Suppressor macrophage treated with lipopolysaccharide for 4 hours (primary cell): ENCODE data around the gene PODXL.
"Not testable (repeated sequence)": the region's sequence is repeated elsewhere in the genome, so short reads cannot be mapped to it uniquely, and the experiment has no call there.

ENCODE experiments used
- DNase-seq: peaks from one replicate; pipeline ENCODE4 v3.0.0-alpha.2; 2020

Gene PODXL

DNA sequence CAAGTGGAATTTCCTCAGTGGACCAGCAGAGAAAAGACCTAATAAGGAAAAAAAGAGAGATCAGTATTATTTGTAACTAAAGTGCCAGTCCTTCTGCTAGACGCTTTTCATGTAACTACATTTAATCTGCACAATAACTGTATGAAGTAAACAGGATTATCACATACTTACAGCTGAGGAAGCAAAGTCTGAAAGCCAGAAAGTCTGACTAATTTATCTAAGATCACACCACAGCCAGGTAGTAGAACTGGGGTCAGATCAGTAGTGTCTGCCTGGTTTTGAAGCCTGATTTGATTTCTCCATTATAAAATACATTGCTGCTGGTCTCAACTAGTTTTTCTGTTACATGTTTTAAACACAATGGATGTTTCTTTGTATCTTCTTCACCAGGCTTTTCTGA, 69.2 kb downstream of the PODXL start:
- no peak for DNase-seq

DNA sequence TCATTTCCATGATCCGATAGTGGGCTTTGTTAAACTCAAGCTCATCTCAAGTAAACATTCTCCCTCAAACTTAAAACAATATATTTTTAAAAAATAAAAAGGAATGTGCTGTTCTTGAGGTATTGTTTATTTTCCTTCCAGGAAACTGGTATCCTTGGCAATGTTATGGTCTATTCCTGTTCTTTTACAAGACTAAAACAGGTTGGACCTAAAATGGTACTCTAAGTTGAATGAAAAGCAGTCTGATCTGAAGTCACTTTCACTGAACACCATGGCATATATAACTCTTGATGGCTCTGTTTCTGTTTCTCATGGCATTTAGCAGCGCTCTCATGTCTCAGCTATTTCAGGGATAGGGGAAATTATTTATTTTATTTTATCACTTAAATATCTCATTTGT, 70.1 kb downstream of the PODXL start:
- DNase-seq, result no peak

DNA sequence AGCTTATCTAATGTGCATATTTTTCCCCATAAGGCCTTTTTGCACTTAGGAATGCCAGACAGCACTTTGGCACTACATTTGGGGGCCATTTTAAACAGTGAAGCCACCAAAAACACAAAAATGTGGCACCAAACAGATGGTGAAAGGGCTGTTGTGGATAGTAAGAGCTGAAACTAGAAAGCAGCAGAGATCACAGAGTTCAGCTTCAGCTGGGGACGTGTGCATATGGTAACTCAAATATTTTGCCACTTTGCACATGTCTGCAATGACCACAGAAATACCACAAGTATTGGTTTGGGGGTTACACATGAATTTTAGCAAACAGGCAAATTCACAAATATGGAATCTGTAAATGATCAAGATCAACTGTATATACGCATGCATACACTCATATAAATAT, 72.8 kb downstream of the PODXL start:
- DNase-seq, result no peak

DNA sequence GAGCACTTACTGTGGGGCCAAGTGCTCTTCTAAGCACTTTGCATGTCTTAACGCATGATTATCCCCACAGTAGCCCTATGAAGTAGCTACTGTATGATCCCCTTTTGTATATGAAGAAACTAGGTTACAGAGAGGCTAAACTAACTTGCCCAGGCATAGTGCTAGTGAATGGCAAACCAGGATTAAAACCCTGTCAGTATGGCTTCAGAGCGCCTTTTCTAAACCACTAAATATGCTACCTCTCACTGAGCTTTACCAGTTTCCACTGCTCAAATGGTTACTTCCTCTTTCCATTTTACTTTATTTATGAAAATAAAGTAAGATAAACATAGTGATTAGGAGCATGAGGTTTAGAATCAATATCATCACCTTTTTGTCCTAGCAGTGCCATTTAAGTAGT, 73.6 kb downstream of the PODXL start:
- DNase-seq, result no peak

DNA sequence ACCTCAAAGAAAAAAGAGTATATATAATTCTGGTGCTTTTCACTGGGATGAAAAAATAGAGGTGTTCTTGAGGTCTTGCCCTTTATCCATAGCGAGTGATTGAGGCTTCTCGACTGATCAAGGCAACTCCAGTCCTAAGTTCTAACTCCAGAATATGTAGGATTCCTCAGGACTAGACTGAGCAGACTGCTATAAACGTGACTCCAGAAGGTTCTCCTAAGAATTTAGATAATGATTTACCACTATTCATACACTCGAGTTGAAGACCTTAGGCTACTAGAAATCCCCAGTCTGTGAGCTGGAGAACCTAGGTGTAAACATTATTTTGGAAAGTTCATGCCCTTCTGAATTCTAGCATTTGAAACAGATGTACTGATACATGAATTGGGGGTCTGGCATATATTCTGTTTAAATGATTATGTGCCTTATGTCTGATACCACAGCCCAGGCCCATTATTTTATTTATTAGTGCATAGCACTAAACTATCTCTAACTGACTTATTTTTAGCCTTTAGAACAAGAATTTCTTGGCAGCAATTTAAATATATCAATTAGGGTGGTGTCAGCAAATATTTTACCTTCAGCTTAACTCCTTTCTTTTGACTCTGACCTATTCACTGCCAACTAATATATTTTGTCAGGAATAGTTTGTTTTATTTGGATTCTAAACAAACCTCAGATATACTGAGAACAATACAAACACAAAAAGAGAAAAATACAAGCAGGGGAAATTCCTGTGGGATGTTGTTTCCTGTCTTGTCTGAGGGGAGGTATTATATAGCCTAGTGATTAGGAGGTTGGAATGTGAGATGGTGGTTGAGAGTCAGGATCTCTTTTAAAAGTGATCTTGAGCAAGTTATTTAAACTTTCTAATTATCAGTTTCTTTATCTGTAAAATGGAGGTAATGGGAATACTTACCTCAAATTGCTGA, 75.8 kb downstream of the PODXL start:
- no peak for DNase-seq

DNA sequence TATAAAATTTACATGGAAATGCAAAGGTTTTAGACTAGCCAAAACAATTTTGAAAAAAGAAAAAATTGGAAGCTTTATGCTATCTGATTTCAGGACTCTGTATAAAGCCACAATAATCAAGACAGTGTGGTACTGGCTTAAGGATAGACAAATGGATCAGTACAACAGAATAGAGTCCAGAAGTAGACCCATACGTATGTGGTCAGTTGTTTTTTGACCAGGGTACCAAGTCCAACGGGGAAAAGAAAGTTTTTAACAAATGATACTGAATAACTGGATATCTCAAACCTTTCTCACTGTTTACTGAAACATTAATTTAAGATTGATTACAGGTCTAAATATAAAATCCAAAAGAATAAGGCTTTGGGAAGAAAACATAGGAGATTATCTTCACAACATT, 79.7 kb downstream of the PODXL start:
- DNase-seq, result no peak

DNA sequence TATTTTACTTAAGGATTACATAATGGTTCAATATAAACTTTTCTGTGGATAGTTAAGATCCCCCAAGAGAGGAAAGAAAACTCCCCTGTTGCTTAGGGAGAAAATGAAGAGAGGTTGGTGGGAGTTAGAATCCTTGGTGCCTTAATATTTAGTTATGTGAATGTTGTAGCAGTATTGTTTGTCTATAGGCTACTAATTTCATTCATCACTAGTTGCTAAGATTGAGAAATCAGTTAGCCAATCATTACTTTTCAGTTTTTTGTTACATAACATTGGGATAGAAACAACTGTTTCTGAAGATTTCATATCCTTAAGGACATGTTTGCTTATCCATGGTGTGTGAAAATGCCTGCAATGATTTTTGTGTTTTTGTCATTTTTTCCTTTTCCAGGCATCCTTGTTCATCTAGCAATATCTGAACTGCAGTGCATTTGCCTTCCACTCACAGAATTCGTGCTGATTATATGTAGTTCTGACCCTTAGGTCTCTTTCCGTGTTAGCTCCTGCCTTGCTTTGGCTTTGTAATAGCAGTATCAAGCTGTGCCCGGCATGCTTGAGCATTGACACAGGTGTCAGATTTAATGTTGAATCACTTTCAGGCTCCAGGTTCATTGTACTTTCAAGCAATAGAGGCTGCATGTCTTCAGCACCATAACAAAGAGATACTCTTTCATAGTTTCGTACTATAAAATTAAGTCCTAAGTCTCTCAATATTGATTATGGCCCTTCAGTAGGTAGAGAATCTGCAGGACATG, 85.0 kb downstream of the PODXL start:
- no peak for DNase-seq

DNA sequence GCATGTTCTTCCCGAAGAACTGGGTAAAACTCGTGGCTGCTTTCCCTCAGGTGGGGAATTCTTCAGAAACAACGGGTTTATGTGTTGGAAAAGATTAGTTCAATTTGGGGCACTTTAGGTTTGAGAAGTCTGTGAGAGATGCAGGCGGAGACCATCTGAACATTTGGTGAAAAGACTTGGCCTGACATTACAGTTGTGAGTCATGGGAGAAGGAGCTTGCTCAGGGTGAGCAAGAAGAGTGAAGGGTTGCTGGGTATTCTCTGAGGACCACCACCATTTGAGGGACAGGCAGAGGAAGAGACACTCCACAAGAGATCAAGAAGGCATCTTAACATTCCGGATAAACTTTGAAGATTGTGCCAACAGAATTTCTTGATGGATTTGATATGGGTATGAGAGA, 88.6 kb downstream of the PODXL start:
- no peak for DNase-seq

DNA sequence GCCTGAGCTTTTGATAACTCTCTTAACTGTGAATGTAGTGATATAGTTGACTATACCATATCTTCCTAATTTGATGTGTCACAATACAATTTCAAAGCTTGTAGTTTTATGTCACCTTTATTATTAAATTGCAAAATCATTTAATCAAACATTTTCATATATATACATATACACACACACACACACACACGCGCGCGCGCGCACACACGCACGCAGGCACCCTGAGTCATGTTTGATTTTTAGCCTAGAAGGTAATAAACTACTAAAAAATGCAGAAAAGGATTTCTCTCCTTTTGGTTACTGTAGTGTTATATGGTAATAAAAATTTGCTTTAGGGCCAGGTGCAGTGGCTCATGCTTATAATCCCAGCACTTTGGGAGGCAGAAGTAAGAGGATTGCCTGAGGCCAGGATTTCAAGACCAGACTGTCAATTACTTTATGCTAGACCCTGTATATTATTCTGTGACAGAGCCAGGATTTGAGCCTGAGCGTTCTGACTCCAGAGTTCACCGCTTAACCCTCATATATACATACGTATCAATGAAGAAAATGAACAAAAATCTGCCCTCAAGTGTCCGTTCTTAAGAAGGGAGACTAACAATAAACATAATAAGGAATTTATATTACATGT, 89.6 kb downstream of the PODXL start:
- DNase-seq, result no peak

DNA sequence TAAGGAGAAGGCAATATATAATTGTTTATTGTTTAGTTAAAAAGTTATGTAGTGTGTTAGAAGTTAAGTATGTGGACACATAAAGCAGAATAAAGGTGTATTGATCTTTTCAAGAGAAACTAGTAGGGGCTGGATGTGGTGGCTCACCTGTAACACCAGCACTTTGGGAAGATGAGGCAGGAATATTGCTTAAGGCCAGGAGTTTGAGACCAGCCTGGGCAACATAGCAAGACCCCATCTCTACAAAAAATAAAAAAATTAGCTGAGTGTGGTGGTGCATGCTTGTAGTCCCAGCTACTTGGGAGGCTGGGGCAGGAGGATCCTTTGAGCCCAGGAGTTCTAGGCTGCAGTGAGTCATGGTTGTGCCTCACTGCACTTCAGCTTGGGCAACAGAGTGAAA, 93.7 kb downstream of the PODXL start:
- not testable (repeated sequence) for DNase-seq

DNA sequence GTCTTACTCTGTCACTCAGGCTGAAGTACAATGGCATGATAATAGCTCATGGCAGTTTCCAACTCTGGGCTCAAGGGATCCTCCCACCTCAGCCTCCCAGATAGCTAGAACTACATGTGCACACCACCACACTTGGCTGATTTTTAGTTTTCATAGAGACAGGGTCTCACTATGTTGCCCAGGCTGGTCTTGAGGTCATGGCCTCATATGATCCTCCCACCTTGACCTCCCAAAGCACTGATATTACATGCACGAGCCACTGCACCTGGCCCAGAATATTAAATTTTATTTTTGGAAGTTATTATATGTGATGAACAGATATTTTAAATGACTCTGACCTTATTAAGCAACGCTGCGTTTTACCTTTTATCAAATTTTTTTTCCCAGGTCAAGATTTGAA, 94.4 kb downstream of the PODXL start:
- DNase-seq, result no peak

DNA sequence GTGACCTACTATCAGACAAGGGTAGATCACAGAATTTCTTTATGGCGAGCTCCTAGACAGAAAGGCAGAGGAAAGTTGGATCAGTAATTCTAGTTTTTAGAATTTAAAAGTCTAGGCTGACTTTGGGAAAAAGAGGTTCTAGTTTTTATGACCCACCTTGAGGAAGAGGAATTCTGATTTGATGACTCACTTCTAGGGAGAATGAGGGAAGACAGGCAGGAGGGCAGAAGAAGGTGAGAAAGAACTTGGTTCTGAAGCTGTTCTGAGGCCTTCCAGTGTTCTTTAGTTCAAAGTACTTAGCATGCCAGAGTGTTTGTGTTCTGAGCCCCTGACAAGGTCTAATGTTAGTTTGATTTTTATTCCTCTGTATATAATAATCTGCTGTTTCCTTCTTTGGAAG, 97.2 kb downstream of the PODXL start:
- no peak for DNase-seq

DNA sequence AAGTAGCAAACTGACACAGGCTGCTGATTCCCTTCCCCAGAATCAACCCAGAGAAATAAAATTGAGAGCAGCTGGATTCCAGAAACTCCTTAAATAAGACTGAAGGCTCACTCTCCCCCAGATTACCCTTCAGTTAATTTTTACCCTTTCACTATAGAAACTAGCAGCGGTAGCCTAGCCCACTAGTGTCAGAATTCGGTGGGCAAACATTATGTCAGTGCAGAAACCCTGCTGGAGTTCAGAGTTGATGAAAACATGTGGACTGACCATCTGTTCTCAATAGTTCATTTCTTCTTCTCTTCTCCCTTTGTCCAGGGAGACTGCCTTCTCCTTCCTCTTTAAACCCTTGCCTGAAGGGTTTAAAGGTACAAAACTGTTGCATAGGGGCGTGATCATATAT, 100.1 kb downstream of the PODXL start:
- no peak for DNase-seq

DNA sequence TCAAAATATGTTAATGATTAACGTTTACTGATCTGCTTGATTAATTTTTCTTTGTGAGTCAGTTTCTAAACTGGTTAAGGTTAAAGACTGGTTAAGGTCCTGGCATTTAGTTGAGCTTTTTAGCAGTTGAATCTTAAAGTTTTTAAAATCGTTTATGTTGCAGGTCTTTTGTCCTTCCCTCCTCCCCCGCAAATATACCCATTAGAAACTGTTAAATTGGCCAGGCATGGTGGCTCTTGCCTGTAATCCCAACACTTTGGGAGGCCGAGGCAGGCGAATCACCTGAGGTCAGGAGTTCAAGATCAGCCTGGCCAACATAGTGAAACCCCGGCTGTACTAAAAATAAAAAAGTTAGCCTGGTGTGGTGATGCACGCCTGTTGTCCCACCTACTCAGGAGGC, 100.9 kb downstream of the PODXL start:
- no peak for DNase-seq

DNA sequence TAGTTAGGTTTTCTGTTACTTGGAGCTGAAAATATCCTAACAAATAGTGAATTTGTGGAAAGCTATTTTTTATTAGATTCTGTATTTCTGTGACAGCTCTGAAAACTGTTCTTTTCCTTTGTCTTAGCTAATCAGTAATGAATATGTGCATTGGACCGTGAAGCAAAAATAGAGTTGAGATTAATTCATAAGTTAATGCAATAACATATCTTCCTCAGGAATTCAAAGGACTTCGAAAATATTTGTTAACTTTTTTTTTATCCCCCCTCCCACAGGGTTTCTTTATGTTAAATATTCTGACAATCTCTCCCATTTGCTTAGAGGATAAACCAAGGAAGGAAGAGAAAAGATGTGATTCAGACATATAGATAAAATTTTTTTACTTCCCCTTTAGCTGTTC, 101.4 kb downstream of the PODXL start:
- no peak for DNase-seq

DNA sequence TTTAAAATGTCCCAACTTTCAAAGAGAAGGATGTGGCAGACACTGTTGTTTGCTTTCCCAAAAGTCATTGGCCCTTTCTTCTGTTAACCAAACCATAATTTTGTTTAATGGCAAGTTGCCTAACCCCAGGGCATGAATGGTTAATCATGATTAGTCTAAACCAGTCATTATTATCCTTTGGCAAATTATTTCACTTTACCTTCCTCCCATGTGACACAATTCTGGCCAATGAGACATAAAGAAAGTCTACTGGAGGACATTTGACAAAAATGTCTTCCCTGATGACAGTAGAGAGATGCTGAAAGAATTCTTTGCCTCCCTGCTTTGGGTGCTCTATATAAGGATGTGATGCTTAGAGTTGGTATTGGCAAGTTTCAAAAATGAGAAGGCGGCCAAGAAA, 101.9 kb downstream of the PODXL start:
- DNase-seq, result no peak
